ENCODE results near the gene GTF2H4.

Gene GTF2H4

DNA sequence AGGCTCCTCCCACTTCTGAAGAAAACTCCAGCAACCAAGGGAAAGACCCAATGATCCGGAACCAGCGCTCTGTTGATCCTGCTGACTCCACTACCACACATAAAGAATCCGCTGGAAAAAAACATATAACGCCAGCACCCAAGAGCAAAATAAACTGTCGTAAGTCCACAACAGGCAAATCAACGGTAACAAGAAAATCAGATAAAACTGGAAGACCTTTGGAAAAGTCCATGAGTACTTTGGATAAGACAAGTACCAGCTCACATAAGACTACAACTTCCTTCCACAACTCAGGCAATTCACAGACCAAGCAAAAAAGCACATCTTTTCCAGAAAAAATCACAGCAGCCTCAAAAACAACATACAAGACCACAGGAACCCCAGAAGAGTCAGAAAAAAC, 40.8 kb downstream of the GTF2H4 start:
- TF ChIP-seq, protein P1, sequence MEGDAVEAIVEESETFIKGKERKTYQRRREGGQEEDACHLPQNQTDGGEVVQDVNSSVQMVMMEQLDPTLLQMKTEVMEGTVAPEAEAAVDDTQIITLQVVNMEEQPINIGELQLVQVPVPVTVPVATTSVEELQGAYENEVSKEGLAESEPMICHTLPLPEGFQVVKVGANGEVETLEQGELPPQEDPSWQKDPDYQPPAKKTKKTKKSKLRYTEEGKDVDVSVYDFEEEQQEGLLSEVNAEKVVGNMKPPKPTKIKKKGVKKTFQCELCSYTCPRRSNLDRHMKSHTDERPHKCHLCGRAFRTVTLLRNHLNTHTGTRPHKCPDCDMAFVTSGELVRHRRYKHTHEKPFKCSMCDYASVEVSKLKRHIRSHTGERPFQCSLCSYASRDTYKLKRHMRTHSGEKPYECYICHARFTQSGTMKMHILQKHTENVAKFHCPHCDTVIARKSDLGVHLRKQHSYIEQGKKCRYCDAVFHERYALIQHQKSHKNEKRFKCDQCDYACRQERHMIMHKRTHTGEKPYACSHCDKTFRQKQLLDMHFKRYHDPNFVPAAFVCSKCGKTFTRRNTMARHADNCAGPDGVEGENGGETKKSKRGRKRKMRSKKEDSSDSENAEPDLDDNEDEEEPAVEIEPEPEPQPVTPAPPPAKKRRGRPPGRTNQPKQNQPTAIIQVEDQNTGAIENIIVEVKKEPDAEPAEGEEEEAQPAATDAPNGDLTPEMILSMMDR (IDR thresholded peaks at IDR 0.05; ENCODE audit: low read depth, low read length), result no peak
- peaks cover 23% of the 10 kb centered on the region for H3K9me3 ChIP-seq (ENCODE audit: severe bottlenecking)
- no peak overlapping the region for H3K27ac ChIP-seq
- peaks cover 72% of the 10 kb centered on the region for H3K27me3 ChIP-seq (ENCODE audit: insufficient read depth, low read depth, severe bottlenecking)
- no peak overlapping the region for H3K4me3 ChIP-seq (ENCODE audit: low read depth, low read length)
- no peak for DNase-seq
- no peaks in the 10 kb centered on the region for H3K36me3 ChIP-seq

DNA sequence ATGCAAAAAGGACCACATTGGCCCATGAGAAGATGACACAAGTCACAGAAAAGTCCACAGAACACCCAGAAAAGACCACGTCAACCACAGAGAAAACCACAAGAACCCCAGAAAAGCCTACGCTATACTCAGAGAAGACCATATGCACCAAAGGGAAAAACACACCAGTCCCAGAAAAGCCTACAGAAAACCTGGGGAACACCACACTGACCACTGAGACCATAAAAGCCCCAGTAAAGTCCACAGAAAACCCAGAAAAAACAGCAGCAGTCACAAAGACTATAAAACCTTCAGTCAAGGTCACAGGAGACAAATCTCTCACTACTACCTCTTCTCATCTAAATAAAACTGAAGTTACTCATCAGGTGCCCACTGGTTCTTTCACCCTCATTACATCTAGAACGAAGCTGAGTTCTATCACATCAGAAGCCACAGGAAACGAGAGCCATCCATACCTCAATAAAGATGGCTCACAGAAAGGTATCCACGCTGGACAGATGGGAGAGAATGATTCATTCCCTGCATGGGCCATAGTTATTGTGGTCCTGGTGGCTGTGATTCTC, 44.0 kb downstream of the GTF2H4 start:
- Histone ChIP-seq H3K36me3 (no peaks in the 10 kb centered on the region), H3K9me3 (ENCODE audit: severe bottlenecking) (peaks cover 23% of the 10 kb centered on the region), H3K4me3 (ENCODE audit: low read depth, low read length) (no peak overlapping the region), H3K27me3 (ENCODE audit: insufficient read depth, low read depth, severe bottlenecking) (peaks cover 79% of the 10 kb centered on the region), H3K27ac (no peak overlapping the region)
- DNase-seq, result no peak
- TF ChIP-seq, protein P1 (IDR thresholded peaks at IDR 0.05; ENCODE audit: low read depth, low read length), result no peak

DNA sequence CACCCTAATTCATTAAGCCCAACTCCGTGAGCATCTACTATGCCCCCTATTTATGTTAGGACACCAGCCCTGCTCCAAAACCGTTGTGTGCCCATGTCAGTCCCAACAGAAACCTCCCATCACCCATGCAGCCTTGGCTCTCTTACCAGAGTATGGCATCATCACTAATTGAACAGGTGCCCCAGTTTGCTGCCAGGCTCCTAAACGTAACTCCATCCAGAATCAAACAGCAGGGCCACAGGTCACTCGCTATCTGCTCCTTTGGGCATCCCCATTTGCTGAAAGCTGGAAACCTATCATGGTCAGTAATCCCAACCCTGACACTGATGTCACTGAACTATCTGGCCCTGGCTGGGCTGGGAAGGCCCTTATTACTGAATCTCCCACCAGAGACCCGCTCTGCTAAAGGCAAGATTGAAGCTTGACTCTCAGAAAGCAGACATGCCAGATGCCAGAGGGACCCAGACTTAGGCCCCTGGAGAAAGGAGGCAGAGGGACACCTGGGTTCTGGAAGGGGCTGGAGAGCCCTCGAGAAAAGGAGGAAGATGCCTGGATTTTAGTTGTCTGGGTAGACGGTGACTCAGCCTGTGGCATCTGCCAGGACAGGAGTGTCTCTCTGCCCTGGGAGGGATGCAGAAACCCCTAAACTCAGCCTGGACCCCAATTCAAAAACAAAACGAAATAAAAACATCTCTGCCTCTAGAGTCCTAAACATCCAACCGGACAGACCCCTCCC, 46.8 kb downstream of the GTF2H4 start:
- TF ChIP-seq, protein P1 (IDR thresholded peaks at IDR 0.05; ENCODE audit: low read depth, low read length), result no peak
- DNase-seq, result no peak
- H3K36me3 ChIP-seq, result no peaks in the 10 kb centered on the region
- H3K27me3 ChIP-seq (ENCODE audit: insufficient read depth, low read depth, severe bottlenecking), result peaks cover 77% of the 10 kb centered on the region
- peaks cover 13% of the 10 kb centered on the region for H3K9me3 ChIP-seq (ENCODE audit: severe bottlenecking)
- peak overlapping the region; percentile 60 for H3K4me3 ChIP-seq (ENCODE audit: low read depth, low read length)
- no peak overlapping the region for H3K27ac ChIP-seq

DNA sequence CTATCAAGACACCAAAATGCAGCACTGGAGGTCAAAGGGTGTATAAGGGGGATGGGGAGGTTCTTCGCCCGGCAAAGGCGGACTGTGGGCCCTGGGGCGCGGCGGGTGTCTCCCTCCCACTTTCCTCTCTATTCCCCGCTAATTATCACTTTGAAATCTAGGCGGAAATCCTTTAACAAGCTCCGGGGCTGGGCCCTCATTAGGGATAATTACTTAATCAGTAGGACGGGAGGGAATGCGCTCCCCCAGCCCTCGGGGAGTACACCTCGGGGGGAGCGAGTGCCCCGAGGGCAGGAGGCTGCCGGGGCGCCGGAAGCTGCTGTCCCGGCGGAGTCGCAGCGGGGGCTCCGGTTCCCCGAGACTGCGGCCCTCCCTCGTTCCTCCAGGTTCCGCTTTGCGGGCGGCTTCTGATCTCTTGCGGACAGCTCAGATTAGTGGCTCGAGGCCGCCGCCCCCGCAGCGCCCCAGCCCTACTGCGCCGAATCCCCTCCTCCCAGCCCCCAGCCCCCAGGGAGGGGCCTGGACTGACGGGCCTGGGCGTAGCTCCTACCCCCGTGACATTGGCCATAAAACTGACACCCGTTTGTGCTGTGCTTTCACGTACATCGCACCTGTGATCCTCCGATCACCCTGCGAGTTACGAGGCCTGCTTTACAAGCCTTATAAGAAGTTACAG, 47.5 kb downstream of the GTF2H4 start:
- H3K27ac ChIP-seq, result no peak overlapping the region
- H3K27me3 ChIP-seq (ENCODE audit: insufficient read depth, low read depth, severe bottlenecking), result peaks cover 80% of the 10 kb centered on the region
- peak; percentile 86 for DNase-seq
- H3K4me3 ChIP-seq (ENCODE audit: low read depth, low read length), result peak overlapping the region; percentile 60
- H3K9me3 ChIP-seq (ENCODE audit: severe bottlenecking), result peaks cover 13% of the 10 kb centered on the region
- TF ChIP-seq, protein P1 (IDR thresholded peaks at IDR 0.05; ENCODE audit: low read depth, low read length), result 0 out of 2 replicates have a peak, but pooled peaks have one; percentile 3
- H3K36me3 ChIP-seq, result no peaks in the 10 kb centered on the region

DNA sequence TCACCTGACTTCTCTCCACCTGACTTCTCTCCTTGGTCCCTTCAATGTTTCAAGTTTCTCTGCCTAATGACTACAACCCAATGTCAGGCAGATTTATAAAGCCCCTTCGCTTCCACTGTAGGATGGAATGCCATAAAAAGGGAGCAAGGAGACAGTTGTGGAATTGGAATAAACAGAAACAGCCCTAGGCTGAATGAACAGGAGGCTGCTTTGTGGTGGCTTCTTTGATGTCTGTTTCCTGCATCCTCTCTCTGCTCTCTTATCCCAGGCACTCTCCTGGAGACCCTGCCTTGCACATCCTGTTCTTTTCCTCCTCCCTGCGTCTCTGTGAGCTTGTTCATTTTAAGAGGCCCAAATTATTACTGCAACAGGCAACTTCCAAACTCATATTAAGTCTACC, 49.7 kb downstream of the GTF2H4 start:
- Histone ChIP-seq H3K36me3 (no peaks in the 10 kb centered on the region), H3K4me3 (ENCODE audit: low read depth, low read length) (no peak overlapping the region), H3K27me3 (ENCODE audit: insufficient read depth, low read depth, severe bottlenecking) (peaks cover 73% of the 10 kb centered on the region), H3K27ac (no peak overlapping the region), H3K9me3 (ENCODE audit: severe bottlenecking) (no peaks in the 10 kb centered on the region)
- TF ChIP-seq, protein P1 (IDR thresholded peaks at IDR 0.05; ENCODE audit: low read depth, low read length), result no peak
- no peak for DNase-seq

Data from WERI-Rb-1 (cell line).